HG03060 (cell line): Measurements from ENCODE around the gene TACO1.

Experiments used
- ATAC-seq: cut with Tn5 transposase; IDR thresholded peaks from one replicate; pipeline ENCODE4 v1.9.1; 2021; ENCODE audit warnings: low read depth, moderate number of reproducible peaks; ENCODE audit not compliant: unreplicated experiment

TACO1 gene

GRCh38 chr17:63596856-63597586 is 3.7 kb upstream of the TACO1 start:
- ATAC-seq = no peak

- no peak for ATAC-seq
These were observed 2.4 kb upstream of the TACO1 start for GRCh38 chr17:63598281-63598680.

GRCh38 chr17:63601439-63602371 is 1.0 kb downstream of the TACO1 start:
- no peak for ATAC-seq

GRCh38 chr17:63609816-63610573 is 9.3 kb downstream of the TACO1 start:
- ATAC-seq = no peak

GRCh38 chr17:63610854-63611253 is 10.2 kb downstream of the TACO1 start:
- ATAC-seq = no peak

GRCh38 chr17:63611354-63611753 is 10.7 kb downstream of the TACO1 start:
- ATAC-seq = no peak

- no peak for ATAC-seq
These were observed 13.0 kb downstream of the TACO1 start for GRCh38 chr17:63613663-63614062.

GRCh38 chr17:63621229-63621683 is 20.6 kb downstream of the TACO1 start:
- no peak for ATAC-seq

- peak; percentile 92 for ATAC-seq
These were observed 21.2 kb downstream of the TACO1 start, which contains the start of gene MAP3K3 for GRCh38 chr17:63621684-63622573. Gene MAP3K3 (plus strand): TSS chr17:63622417. CDS start chr17:63622760, 343 bp downstream.

- ATAC-seq = no peak
These were observed 22.1 kb downstream of the TACO1 start for GRCh38 chr17:63622574-63623390.

GRCh38 chr17:63623786-63624530 is 23.3 kb downstream of the TACO1 start:
- ATAC-seq = no peak

- no peak for ATAC-seq
These were observed 23.8 kb downstream of the TACO1 start for GRCh38 chr17:63624531-63624880.

- no peak for ATAC-seq
These were observed 26.0 kb downstream of the TACO1 start for GRCh38 chr17:63626551-63627180.

- ATAC-seq = no peak
These were observed 28.9 kb downstream of the TACO1 start for GRCh38 chr17:63629627-63630026.

GRCh38 chr17:63631062-63631461 is 30.4 kb downstream of the TACO1 start:
- ATAC-seq = no peak

GRCh38 chr17:63631626-63632025 is 30.9 kb downstream of the TACO1 start:
- ATAC-seq = no peak

GRCh38 chr17:63633742-63634141 is 33.0 kb downstream of the TACO1 start:
- ATAC-seq = no peak

GRCh38 chr17:63634163-63634562 is 33.5 kb downstream of the TACO1 start:
- ATAC-seq = no peak
